K562 (cell line): Measurements from ENCODE around the gene GPR3. TPM values are rescaled to one million over a fixed set of nuclear protein-coding genes. Genes with fewer than 3 reads are reported as not detected.

Experiments
- ATAC-seq: fragments of 200-7000 bp; cut with Tn5 transposase; 3 replicates; pipeline ENCODE4 v1.9.1; 2020; ENCODE audit warnings: moderate library complexity
- BruUV-seq: library from RNA; stranded (reverse); fragments of 400-500 nt; replicated peaks from 2 replicates; lab custom pipeline; 2021; lab: Mats Ljungman, UMichigan
- CTCF ChIA-PET: fragments of 300-600 bp; formaldehyde crosslinking; extraction: SDS; loops from one replicate; lab custom pipeline; 2021; ENCODE audit warnings: low intra/inter-chr PET ratio; lab: Yijun Ruan, JAX
- POLR2A ChIA-PET: fragments of 300-600, 350-650 bp; sonication (Branson Sonifier 250); formaldehyde crosslinking; extraction: SDS; loops from one replicate; lab custom pipeline; 2021; ENCODE audit warnings: antibody characterized with exemption, inconsistent platforms; lab: Yijun Ruan, JAX
- DNase-seq, 4 experiments: peaks; one replicate each; pipeline versions ENCODE4 v3.0.0 to v3.0.0-alpha.2; 2011 to 2018; ENCODE audit warnings: low spot score in 3 of 4, mixed read lengths in 3 of 4; ENCODE audit errors: extremely low read depth in 1 of 4
- FAIRE-seq: peaks from 2 replicates; lab custom pipeline; 2011; peaks lifted over from hg19 to GRCh38; lab: Jason Lieb, UNC
- H2AFZ ChIP-seq: 2 replicates; pipeline ENCODE4 v1.6.0; 2011; ENCODE audit warnings: low read depth, low read length, control low read depth, inconsistent platforms
- H3K27ac ChIP-seq: fragments of 200-600 bp; 3 replicates; pipeline ENCODE4 v1.8.0; 2011; ENCODE audit warnings: low read depth, mild to moderate bottlenecking, control low read depth, inconsistent platforms, low read length, moderate library complexity, mixed read lengths; ENCODE audit errors: extremely low read depth
- H3K27me3 ChIP-seq, 2 experiments: fragments of 300-600 bp in 1 of 2; 2 replicates in 1 of 2; 3 replicates in 1 of 2; pipeline versions ENCODE4 v1.6.0 to v1.8.0; 2011; ENCODE audit warnings: inconsistent platforms in 2 of 2, low read length in 2 of 2, mild to moderate bottlenecking in 1 of 2, mixed read lengths in 1 of 2, moderate library complexity in 1 of 2; ENCODE audit not compliant: control insufficient read depth in 2 of 2, insufficient read depth in 2 of 2
- H3K36me3 ChIP-seq: fragments of 300-600 bp; 3 replicates; pipeline ENCODE4 v1.8.0; 2011; ENCODE audit warnings: mild to moderate bottlenecking, low read length, inconsistent platforms; ENCODE audit not compliant: control insufficient read depth, insufficient read depth
- H3K4me1 ChIP-seq, 2 experiments: fragments of 200-600 bp in 1 of 2; replicated peaks in 1 of 2; 2 replicates in 1 of 2; 3 replicates in 1 of 2; pipeline versions ENCODE4 v1.5.1 to v1.8.0; 2011; ENCODE audit warnings: inconsistent platforms in 2 of 2, low read length in 2 of 2, mild to moderate bottlenecking in 1 of 2, mixed read lengths in 1 of 2, moderate library complexity in 1 of 2; ENCODE audit not compliant: control insufficient read depth in 2 of 2, insufficient read depth in 2 of 2
- H3K4me2 ChIP-seq: 2 replicates; pipeline ENCODE4 v1.6.1; 2011; ENCODE audit warnings: low read length, control low read depth, inconsistent platforms, mixed read lengths; ENCODE audit not compliant: insufficient read depth
- H3K4me3 ChIP-seq: fragments of 200-600 bp; sonication (generic), shearing (Covaris generic); 2 replicates; pipeline ENCODE4 v1.5.1; 2016; ENCODE audit warnings: control low read depth, inconsistent platforms
- H3K79me2 ChIP-seq: fragments of 200-600 bp; 3 replicates; pipeline ENCODE4 v1.8.0; 2011; ENCODE audit warnings: low read length, inconsistent platforms; ENCODE audit not compliant: control insufficient read depth, insufficient read depth
- H3K9ac ChIP-seq, 2 experiments: 2 replicates each; pipeline versions ENCODE4 v1.6.0 to v1.6.1; 2011; ENCODE audit warnings: low read depth in 2 of 2, low read length in 2 of 2, control low read depth in 1 of 2, inconsistent platforms in 1 of 2, mild to moderate bottlenecking in 1 of 2, mixed read lengths in 1 of 2; ENCODE audit not compliant: insufficient read depth in 1 of 2
- H3K9me1 ChIP-seq: one replicate; pipeline ENCODE4 v1.6.0; 2011; ENCODE audit warnings: inconsistent platforms, mild to moderate bottlenecking, low read length, moderate library complexity; ENCODE audit not compliant: control insufficient read depth, insufficient read depth
- H3K9me3 ChIP-seq: replicated peaks from 2 replicates; pipeline ENCODE4 v1.5.1; 2011; ENCODE audit warnings: low read depth, low read length, inconsistent platforms; ENCODE audit not compliant: control insufficient read depth, insufficient read depth
- H4K20me1 ChIP-seq: replicated peaks from 2 replicates; pipeline ENCODE4 v1.6.1; 2011; ENCODE audit warnings: low read length, inconsistent platforms, mixed read lengths; ENCODE audit not compliant: control insufficient read depth, insufficient read depth
- ATF4 ChIP-seq: fragments of 450-650 bp; formaldehyde crosslinking; IDR thresholded peaks from 2 replicates; pipeline ENCODE4 v1.4.0; 2022; ENCODE audit warnings: mild to moderate bottlenecking, moderate library complexity
- HNRNPL ChIP-seq: fragments of 200-400 bp; formaldehyde crosslinking; IDR thresholded peaks from 2 replicates; pipeline ENCODE4 v1.6.1; 2017; ENCODE audit warnings: low read depth, mild to moderate bottlenecking, low read length
- SPI1 ChIP-seq: IDR thresholded peaks from 2 replicates; pipeline ENCODE4 v1.6.1; 2011; ENCODE audit warnings: low read depth, low read length, control low read depth, borderline replicate concordance
- WGBS: fragments of 100-300 bp; shearing (Covaris generic); methylation state at CpG from one replicate; pipeline ENCODE4 v1.1.6; 2016; ENCODE audit warnings: low coverage, mixed read lengths; ENCODE audit not compliant: insufficient coverage; ENCODE audit errors: missing lambda C conversion rate; 5-methylcytosine and 5-hydroxymethylcytosine counted together
- in situ Hi-C: fragments of 300-500 bp; cut with MboI; formaldehyde crosslinking; loops from 4 replicates; pipeline ENCODE4 v1.15.0; 2018; ENCODE audit warnings: inconsistent platforms, mixed read lengths
- intact Hi-C: fragments of 100-400 bp; cut with micrococcal nuclease; formaldehyde crosslinking; loops from 2 replicates; pipeline ENCODE4 v1.14.2; 2022
- polyA plus RNA-seq, 8 experiments: library from polyadenylated mRNA; depleted of rRNA in 4 of 8; stranded (reverse) in 5 of 8; unstranded in 3 of 8; fragments of >200 nt; fragmentation: Nextera tagmentation in 2 of 8; fragmentation: Illumina TruSeq in 1 of 8; extraction: Ambion mirVana in 2 of 8; extraction: Trizol in 1 of 8; gene quantifications; 2 replicates each; pipeline versions ENCODE4 v1.2.1 to v1.2.3, GENCODE V29; 2011 to 2014; ENCODE audit warnings: inconsistent platforms in 1 of 8, missing spikeins in 1 of 8
- total RNA-seq, 7 experiments: library from RNA; depleted of rRNA in 6 of 7; stranded (reverse); fragments of >200 nt in 6 of 7; fragmentation: Illumina TruSeq in 2 of 7; extraction: Trizol in 2 of 7; gene quantifications; 2 replicates each; pipeline versions ENCODE4 v1.2.1 to v1.2.3, GENCODE V29; 2011 to 2021; ENCODE audit warnings: low replicate concordance in 1 of 7

Gene GPR3
- total and polyA plus RNA-seq, 9 of the 15 experiments (the other 6 are each of a cell fraction or from before 2014, with no cell fraction given), result 0.24 to 11.5 (median 3.7) TPM

- TF ChIP-seq ATF4 (CRISPR knock-in tag), result no peak
Measured at GRCh38 chr1:27433706-27434105, 41.3 kb downstream of the GPR3 start (continued).

GRCh38 chr1:27435566-27436203 lies 43.3 kb downstream of the GPR3 start:
- 44% methylated on average over 2 of the region's 2 CpGs for WGBS
- Histone ChIP-seq H3K9ac (no peak overlapping the region; a peak in 1 of 4 replicates), H2AFZ (no peak overlapping the region), H4K20me1 (peaks cover 19% of the 10 kb centered on the region), H3K4me2 (0 out of 2 replicates have a peak overlapping the region, but pooled peaks have one; percentile 2), H3K79me2 (peaks cover 91% of the 10 kb centered on the region), H3K27me3 (no peaks in the 10 kb centered on the region), H3K4me3 (no peak overlapping the region), H3K27ac (peak overlapping the region; percentile 53; the same call in 1 of the 3 replicates), H3K9me3 (no peaks in the 10 kb centered on the region), H3K4me1 (peaks cover 14 to 61% of the 10 kb centered on the region in 2 experiments), H3K36me3 (peaks cover 15% of the 10 kb centered on the region; the same call in 2 of the 3 replicates), H3K9me1 (peaks cover 4% of the 10 kb centered on the region)
- in situ Hi-C loops, result no loop called here
- ChIA-PET CTCF (no interaction called here), POLR2A (interaction anchor here (0.7 to 3.6 kb wide), 8 partner anchors 8 to 135 kb away, joined by 3 to 12 read pairs (median 3); no protein-coding TSS in a partner anchor)
- intact Hi-C loops, result no loop called here
- no TSS peak for BruUV-seq
- no peak for FAIRE-seq
- peak; percentile 73 for TF ChIP-seq SPI1
- no peak for TF ChIP-seq HNRNPL
- DNase-seq, result no peak
- ATAC-seq, result peak; percentile 15; the same call in 2 of the 3 replicates
